HepG2 (cell line): ENCODE measurements around the gene FAM110A. TPM values are rescaled to one million over a fixed set of nuclear protein-coding genes. Genes with fewer than 3 reads are reported as not detected.
A peak's percentile ranks its signal among the peaks of the same experiment; 100 is the strongest.

ENCODE experiments used
- ATAC-seq: fragments of 200-7000 bp; cut with Tn5 transposase; 3 replicates; pipeline ENCODE4 v1.9.1; 2020; ENCODE audit warnings: mild to moderate bottlenecking, moderate library complexity
- BruUV-seq: library from RNA; stranded (reverse); fragments of 400-500 nt; replicated peaks from 2 replicates; lab custom pipeline; 2021; lab: Mats Ljungman, UMichigan
- CTCF ChIA-PET: fragments of 300-600 bp; formaldehyde crosslinking; extraction: SDS; loops from one replicate; lab custom pipeline; 2021; ENCODE audit warnings: low total read pairs, inconsistent platforms, low intra/inter-chr PET ratio; lab: Yijun Ruan, JAX
- POLR2A ChIA-PET: fragments of 350-600 bp; sonication (Branson Sonifier 250); formaldehyde crosslinking; loops from one replicate; lab custom pipeline; 2020; ENCODE audit warnings: antibody characterized with exemption, inconsistent platforms; lab: Yijun Ruan, JAX
- DNase-seq: peaks from one replicate; pipeline ENCODE4 v3.0.0-alpha.2; 2015; ENCODE audit warnings: low spot score
- FAIRE-seq: peaks from 3 replicates; lab custom pipeline; 2011; peaks lifted over from hg19 to GRCh38; lab: Jason Lieb, UNC
- H2AFZ ChIP-seq: one replicate; pipeline ENCODE4 v1.6.1; 2011; ENCODE audit warnings: low read length, inconsistent platforms
- H3K27ac ChIP-seq: fragments of 300-600 bp; 3 replicates; pipeline ENCODE4 v1.8.0; 2011; ENCODE audit warnings: mixed run types, mild to moderate bottlenecking, mixed read lengths, low read length, inconsistent platforms; ENCODE audit not compliant: insufficient read depth; ENCODE audit errors: extremely low read length
- H3K27me3 ChIP-seq, 2 experiments: fragments of 200-600 bp in 1 of 2; 2 replicates in 1 of 2; 3 replicates in 1 of 2; pipeline versions ENCODE4 v1.6.0 to v1.8.0; 2011; ENCODE audit warnings: low read length in 2 of 2, mild to moderate bottlenecking in 2 of 2, moderate library complexity in 2 of 2, inconsistent platforms in 1 of 2; ENCODE audit not compliant: insufficient read depth in 2 of 2, control insufficient read depth in 1 of 2
- H3K36me3 ChIP-seq, 2 experiments: fragments of 200-600 bp in 1 of 2; replicated peaks in 1 of 2; 2 replicates in 1 of 2; 3 replicates in 1 of 2; pipeline versions ENCODE4 v1.5.1 to v1.8.0; 2011; ENCODE audit warnings: low read length in 2 of 2, inconsistent platforms in 1 of 2; ENCODE audit not compliant: insufficient read depth in 2 of 2, control insufficient read depth in 1 of 2
- H3K4me1 ChIP-seq: 2 replicates; pipeline ENCODE4 v1.5.1; 2012; ENCODE audit warnings: low read length, inconsistent platforms; ENCODE audit not compliant: insufficient read depth
- H3K4me2 ChIP-seq: 2 replicates; pipeline ENCODE4 v1.6.0; 2011; ENCODE audit warnings: low read depth, low read length, inconsistent platforms
- H3K4me3 ChIP-seq, 3 experiments: fragments of 200-600 bp in 1 of 3; sonication (generic), shearing (Covaris generic) in 1 of 3; replicated peaks in 1 of 3; 2 replicates each; pipeline ENCODE4 v1.5.1; 2011 to 2016; ENCODE audit warnings: low read length in 3 of 3, inconsistent platforms in 2 of 3, low read depth in 2 of 3, mild to moderate bottlenecking in 2 of 3, control low read depth in 1 of 3, mixed read lengths in 1 of 3; ENCODE audit not compliant: insufficient read depth in 1 of 3
- H3K79me2 ChIP-seq: one replicate; pipeline ENCODE4 v1.6.1; 2011; ENCODE audit warnings: low read length, inconsistent platforms; ENCODE audit not compliant: insufficient read depth
- H3K9ac ChIP-seq: 2 replicates; pipeline ENCODE4 v1.6.0; 2011; ENCODE audit warnings: mild to moderate bottlenecking, low read depth, low read length, inconsistent platforms; ENCODE audit not compliant: insufficient read depth
- H3K9me3 ChIP-seq: 2 replicates; pipeline ENCODE4 v1.5.1; 2012; ENCODE audit warnings: mild to moderate bottlenecking, low read length
- H4K20me1 ChIP-seq: 2 replicates; pipeline ENCODE4 v1.6.0; 2011; ENCODE audit warnings: inconsistent platforms, mild to moderate bottlenecking, low read length, moderate library complexity; ENCODE audit not compliant: insufficient read depth
- CBFB ChIP-seq: sonication (generic); formaldehyde crosslinking; IDR thresholded peaks from 2 replicates; pipeline ENCODE4 v1.4.0; 2020; ENCODE audit warnings: missing genetic modification reagents
- CENPT ChIP-seq: sonication (generic); formaldehyde crosslinking; IDR thresholded peaks from 2 replicates; pipeline ENCODE4 v1.8.0; 2022; ENCODE audit warnings: low read depth, mild to moderate bottlenecking, moderate library complexity, missing genetic modification reagents
- GLI4 ChIP-seq: sonication (generic); formaldehyde crosslinking; IDR thresholded peaks from 2 replicates; pipeline ENCODE4 v1.5.1; 2020; ENCODE audit warnings: missing genetic modification reagents, mild to moderate bottlenecking, moderate library complexity, borderline replicate concordance
- HOXD1 ChIP-seq: sonication (generic); formaldehyde crosslinking; IDR thresholded peaks from 2 replicates; pipeline ENCODE4 v1.5.0; 2020; ENCODE audit warnings: missing genetic modification reagents
- NFIB ChIP-seq: sonication (generic); formaldehyde crosslinking; IDR thresholded peaks from 2 replicates; pipeline ENCODE4 v1.9.0; 2021; ENCODE audit warnings: missing genetic modification reagents, mild to moderate bottlenecking, borderline replicate concordance
- POGZ ChIP-seq: sonication (generic); formaldehyde crosslinking; IDR thresholded peaks from 2 replicates; pipeline ENCODE4 v1.4.0; 2020; ENCODE audit warnings: mild to moderate bottlenecking, missing genetic modification reagents
- SP140L ChIP-seq: sonication (generic); formaldehyde crosslinking; IDR thresholded peaks from 2 replicates; pipeline ENCODE4 v1.4.0; 2020; ENCODE audit warnings: missing genetic modification reagents, borderline replicate concordance
- XRCC5 ChIP-seq: fragments of 200-400 bp; formaldehyde crosslinking; optimal IDR thresholded peaks from 2 replicates; pipeline ENCODE3; 2017; ENCODE audit warnings: mild to moderate bottlenecking, low read length
- YEATS4 ChIP-seq: sonication (generic); formaldehyde crosslinking; IDR thresholded peaks from 2 replicates; pipeline ENCODE4 v1.4.0; 2020; ENCODE audit warnings: missing genetic modification reagents, borderline replicate concordance
- ZBTB7B ChIP-seq: sonication (generic); formaldehyde crosslinking; IDR thresholded peaks from 2 replicates; pipeline ENCODE4 v1.4.0; 2020; ENCODE audit warnings: missing genetic modification reagents
- ZNF234 ChIP-seq: sonication (generic); formaldehyde crosslinking; conservative IDR thresholded peaks from 2 replicates; pipeline ENCODE4 v1.5.1; 2020; ENCODE audit warnings: mild to moderate bottlenecking, missing genetic modification reagents
- ZNF552 ChIP-seq: sonication (generic); formaldehyde crosslinking; IDR thresholded peaks from 2 replicates; pipeline ENCODE4 v1.9.0; 2022; ENCODE audit warnings: missing genetic modification reagents, mild to moderate bottlenecking, borderline replicate concordance
- ZNF687 ChIP-seq: sonication (generic); formaldehyde crosslinking; IDR thresholded peaks from 2 replicates; pipeline ENCODE4 v1.5.1; 2020; ENCODE audit warnings: mild to moderate bottlenecking, missing genetic modification reagents, moderate library complexity
- ZNF75D ChIP-seq: sonication (generic); formaldehyde crosslinking; IDR thresholded peaks from 2 replicates; pipeline ENCODE4 v1.8.1; 2023; ENCODE audit warnings: missing genetic modification reagents, mild to moderate bottlenecking, borderline replicate concordance
- WGBS: methylation state at CpG from one replicate; pipeline ENCODE4 v1.1.6; 2017; ENCODE audit warnings: low lambda C conversion rate; 5-methylcytosine and 5-hydroxymethylcytosine counted together
- in situ Hi-C: cut with HindIII; loops from 2 replicates; pipeline ENCODE4 v1.10.0; 2017; ENCODE audit warnings: low pct_unique_long_range_greater_than_20kb; ENCODE audit not compliant: extremely low pct_ligation_motif_present
- intact Hi-C: fragments of 100-400 bp; cut with micrococcal nuclease; formaldehyde crosslinking; loops from one replicate; pipeline ENCODE4 v1.10.0; 2022; ENCODE audit not compliant: unreplicated experiment
- polyA plus RNA-seq, 8 experiments: library from polyadenylated mRNA; depleted of rRNA in 3 of 8; stranded (reverse) in 7 of 8; unstranded in 1 of 8; fragments of >200 nt; fragmentation: Illumina TruSeq in 4 of 8; extraction: Trizol in 4 of 8; gene quantifications; 2 replicates each; pipeline versions ENCODE4 v1.2.1 to v1.2.3, GENCODE V29; 2011 to 2016; ENCODE audit warnings: low read depth in 4 of 8, missing spikeins in 1 of 8, mixed read lengths in 1 of 8; ENCODE audit not compliant: insufficient read depth in 1 of 8
- total RNA-seq, 5 experiments: library from RNA; depleted of rRNA; stranded (reverse); fragments of >200 nt; fragmentation: Illumina TruSeq; extraction: Trizol; gene quantifications; 2 replicates each; pipeline ENCODE4 v1.2.3, GENCODE V29; 2016; ENCODE audit warnings: low read depth in 1 of 5
- TF ChIP-seq, protein P1 (sequence below): sonication (generic); formaldehyde crosslinking; IDR thresholded peaks from 2 replicates; pipeline ENCODE4 v1.8.0; 2022; ENCODE audit warnings: missing genetic modification reagents, mild to moderate bottlenecking, inconsistent platforms, borderline replicate concordance
- TF ChIP-seq, protein P2 (sequence below): sonication (generic); formaldehyde crosslinking; IDR thresholded peaks from 2 replicates; pipeline ENCODE4 v1.4.0; 2020; ENCODE audit warnings: missing genetic modification reagents

FAM110A gene
- total and polyA plus RNA-seq, 2 of the 13 experiments (the other 11 are each of a cell fraction or from before 2014, with no cell fraction given) = 1.9 TPM

DNA sequence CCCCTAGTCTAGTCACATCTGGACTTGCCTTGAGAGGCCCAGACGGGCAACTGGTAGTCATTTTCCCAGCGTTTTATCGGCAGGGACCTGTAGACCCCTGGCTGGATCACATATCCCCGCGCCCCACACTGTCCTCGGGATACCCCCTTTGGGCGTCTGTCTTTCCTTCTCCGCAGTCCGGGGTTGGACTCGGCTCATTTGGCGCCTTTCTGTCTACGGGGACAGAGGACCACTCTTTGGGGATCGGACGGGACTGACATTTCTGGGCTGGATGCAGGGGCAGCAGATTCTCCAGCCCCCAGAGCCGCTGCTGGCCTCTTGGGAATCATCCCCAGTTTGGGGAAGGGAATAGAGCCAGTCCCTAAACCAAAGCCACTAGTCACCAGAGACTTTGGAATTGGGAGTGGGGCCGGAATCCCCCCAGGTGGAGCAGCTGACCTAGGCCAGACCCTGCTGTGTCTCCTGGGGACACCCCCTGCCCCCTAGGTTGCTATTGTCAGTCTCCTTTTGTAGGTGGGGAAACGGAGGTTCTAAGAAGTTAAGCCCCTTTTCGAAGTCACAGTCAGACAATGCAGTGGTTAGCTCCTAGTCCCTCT lies 734 bp downstream of the FAM110A start (continued):
- TF ChIP-seq, protein P1, sequence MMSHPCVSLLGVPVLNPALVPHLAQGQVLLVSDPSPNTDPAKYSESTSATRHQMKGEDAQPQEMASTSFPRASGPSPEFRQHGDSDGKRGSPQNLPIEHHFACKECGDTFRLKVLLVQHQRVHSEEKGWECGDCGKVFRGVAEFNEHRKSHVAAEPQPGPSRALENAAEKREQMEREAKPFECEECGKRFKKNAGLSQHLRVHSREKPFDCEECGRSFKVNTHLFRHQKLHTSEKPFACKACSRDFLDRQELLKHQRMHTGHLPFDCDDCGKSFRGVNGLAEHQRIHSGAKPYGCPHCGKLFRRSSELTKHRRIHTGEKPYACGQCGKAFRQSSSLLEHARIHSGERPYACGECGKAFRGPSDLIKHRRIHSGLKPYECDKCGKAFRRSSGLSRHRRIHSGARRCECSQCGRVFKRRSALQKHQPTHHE = 0 out of 2 replicates have a peak, but pooled peaks have one; percentile 37
- TF ChIP-seq HOXD1 (no peak), CENPT (CRISPR knock-in tag) (0 out of 2 replicates have a peak, but pooled peaks have one; percentile 71), SP140L (CRISPR knock-in tag) (no peak), ZNF552 (CRISPR knock-in tag) (0 out of 2 replicates have a peak, but pooled peaks have one; percentile 1), GLI4 (CRISPR knock-in tag) (0 out of 2 replicates have a peak, but pooled peaks have one; percentile 9), ZNF234 (0 out of 2 replicates have a peak, but pooled peaks have one; percentile 2), POGZ (CRISPR knock-in tag) (no peak), ZNF75D (CRISPR knock-in tag) (0 out of 2 replicates have a peak, but pooled peaks have one; percentile 38), ZBTB7B (CRISPR knock-in tag) (0 out of 2 replicates have a peak, but pooled peaks have one; percentile 8), NFIB (CRISPR knock-in tag) (peak; percentile 66; the same call in 1 of the 2 replicates)

DNA sequence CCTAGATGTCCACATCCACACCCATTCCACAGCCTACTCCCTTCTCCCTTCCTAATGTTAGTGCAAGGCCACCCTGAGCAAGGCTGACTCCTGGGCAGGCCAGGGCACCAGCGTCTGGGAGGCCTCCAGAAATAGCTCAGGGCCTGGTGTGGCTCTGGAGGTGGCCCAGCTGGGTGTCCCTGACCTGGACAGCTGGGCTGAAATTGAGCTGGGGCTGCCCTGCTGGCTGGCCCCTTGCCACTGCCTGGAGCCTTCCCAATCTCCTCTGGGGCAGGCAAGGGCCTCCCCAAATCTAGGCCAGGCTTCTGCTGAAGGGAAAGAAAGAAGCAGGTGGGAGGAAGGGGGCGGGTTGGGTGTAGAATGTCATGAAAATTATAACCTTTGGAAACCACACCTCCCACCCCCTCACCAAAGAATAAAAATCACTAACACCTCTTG lies 2.1 kb downstream of the FAM110A start:
- Histone ChIP-seq H3K4me2 (no peak overlapping the region), H3K9ac (no peak overlapping the region)
- TF ChIP-seq YEATS4 (CRISPR knock-in tag) (no peak), ZNF687 (CRISPR knock-in tag) (peak; percentile 20; the same call in 1 of the 2 replicates), XRCC5 (peak; percentile 40), CBFB (CRISPR knock-in tag) (no peak)
- TF ChIP-seq, protein P2, sequence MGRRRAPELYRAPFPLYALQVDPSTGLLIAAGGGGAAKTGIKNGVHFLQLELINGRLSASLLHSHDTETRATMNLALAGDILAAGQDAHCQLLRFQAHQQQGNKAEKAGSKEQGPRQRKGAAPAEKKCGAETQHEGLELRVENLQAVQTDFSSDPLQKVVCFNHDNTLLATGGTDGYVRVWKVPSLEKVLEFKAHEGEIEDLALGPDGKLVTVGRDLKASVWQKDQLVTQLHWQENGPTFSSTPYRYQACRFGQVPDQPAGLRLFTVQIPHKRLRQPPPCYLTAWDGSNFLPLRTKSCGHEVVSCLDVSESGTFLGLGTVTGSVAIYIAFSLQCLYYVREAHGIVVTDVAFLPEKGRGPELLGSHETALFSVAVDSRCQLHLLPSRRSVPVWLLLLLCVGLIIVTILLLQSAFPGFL = no peak
- TF ChIP-seq, all 625 proteins: peak for 2

More for the DNA sequence above, 2.1 kb downstream of the FAM110A start:
- Histone ChIP-seq H4K20me1 (no peaks in the 10 kb centered on the region), H3K36me3 (no peaks in the 10 kb centered on the region), H3K79me2 (no peaks in the 10 kb centered on the region), H3K4me3 (no peak overlapping the region), H3K27me3 (peaks cover 0 to 7% of the 10 kb centered on the region in 2 experiments; a peak in 3 of 5 replicates), H3K27ac (no peak overlapping the region), H3K4me1 (peaks cover 17% of the 10 kb centered on the region), H2AFZ (no peak overlapping the region), H3K9me3 (no peaks in the 10 kb centered on the region)
- 49% methylated on average over 2 of the region's 2 CpGs for WGBS
- ATAC-seq = no peak
- POLR2A ChIA-PET = no interaction called here
- no peak for DNase-seq
- no peak for FAIRE-seq
- in situ Hi-C loops = no loop called here
- intact Hi-C loops = no loop called here
- CTCF ChIA-PET = no interaction called here
- no TSS peak for BruUV-seq
